CD4-positive, alpha-beta T cell (primary cell): ENCODE results near the gene RFC3. TPM values are rescaled to one million over a fixed set of nuclear protein-coding genes. Genes with fewer than 3 reads are reported as not detected.

Experiments used
- ATAC-seq: fragments of 200-7000 bp; cut with Tn5 transposase; one replicate; pipeline ENCODE4 v1.10.0; 2022; ENCODE audit warnings: mild to moderate bottlenecking; ENCODE audit not compliant: poor library complexity
- CTCF ChIA-PET: fragments of 350-600 bp; sonication (Branson Sonifier 250); formaldehyde crosslinking; loops from one replicate; lab custom pipeline; 2021; ENCODE audit warnings: antibody characterized with exemption, inconsistent platforms; lab: Charles Lee
- POLR2A ChIA-PET: fragments of 350-600 bp; sonication (Branson Sonifier 250); formaldehyde crosslinking; loops from one replicate; lab custom pipeline; 2021; ENCODE audit warnings: antibody characterized with exemption, inconsistent platforms; lab: Charles Lee
- DNase-seq, 14 experiments: peaks; one replicate each; pipeline ENCODE4 v3.0.0-alpha.2; 2013 to 2020; ENCODE audit warnings: mixed read lengths in 2 of 14
- H3K27ac ChIP-seq, 2 donors: one replicate each; pipeline versions ENCODE4 v1.5.1 to v1.7.0; 2013; ENCODE audit warnings: low read length in 2 of 2, low read depth in 1 of 2, mild to moderate bottlenecking in 1 of 2
- H3K27me3 ChIP-seq, 2 experiments: 1 replicate in 1 of 2; 2 replicates in 1 of 2; pipeline versions ENCODE4 v1.6.1 to v1.7.0; 2013; ENCODE audit warnings: low read length in 2 of 2, control low read depth in 1 of 2, mild to moderate bottlenecking in 1 of 2, moderate library complexity in 1 of 2; ENCODE audit not compliant: insufficient read depth in 2 of 2, control insufficient read depth in 1 of 2
- H3K36me3 ChIP-seq: one replicate; pipeline ENCODE4 v1.6.1; 2013; ENCODE audit warnings: low read length, control low read depth; ENCODE audit not compliant: insufficient read depth
- H3K4me1 ChIP-seq: one replicate; pipeline ENCODE4 v1.6.1; 2013; ENCODE audit warnings: low read length, control low read depth; ENCODE audit not compliant: insufficient read depth
- H3K4me3 ChIP-seq: one replicate; pipeline ENCODE4 v1.5.1; 2013; ENCODE audit warnings: mild to moderate bottlenecking, low read length, moderate library complexity
- H3K9me3 ChIP-seq, 2 experiments: 1 replicate in 1 of 2; 2 replicates in 1 of 2; pipeline versions ENCODE4 v1.6.1 to v1.7.0; 2013; ENCODE audit warnings: low read length in 2 of 2, mild to moderate bottlenecking in 2 of 2, control low read depth in 1 of 2, moderate library complexity in 1 of 2; ENCODE audit not compliant: control insufficient read depth in 1 of 2, insufficient read depth in 1 of 2
- H3K27ac Mint-ChIP-seq: one replicate; pipeline ENCODE4 v1.8.0; 2020; ENCODE audit warnings: mixed read lengths
- H3K27me3 Mint-ChIP-seq: one replicate; pipeline ENCODE4 v1.8.0; 2021; ENCODE audit warnings: mixed read lengths
- H3K36me3 Mint-ChIP-seq: one replicate; pipeline ENCODE4 v1.8.0; 2021; ENCODE audit warnings: low read depth, mixed read lengths
- H3K4me1 Mint-ChIP-seq: one replicate; pipeline ENCODE4 v1.8.0; 2021; ENCODE audit warnings: low read depth, mixed read lengths
- H3K4me3 Mint-ChIP-seq: one replicate; pipeline ENCODE4 v1.8.0; 2020; ENCODE audit warnings: mild to moderate bottlenecking, mixed read lengths
- H3K9me3 Mint-ChIP-seq: one replicate; pipeline ENCODE4 v1.8.0; 2020; ENCODE audit warnings: mixed read lengths
- intact Hi-C, 2 experiments: fragments of 100-400 bp; cut with DNase I in 1 of 2; cut with micrococcal nuclease in 1 of 2; formaldehyde crosslinking; loops; one replicate each; pipeline versions ENCODE4 v1.15.1 to v1.9.0; 2023 to 2025; cut with DNase I, micrococcal nuclease
- total RNA-seq, 174 experiments: library from RNA in 2 of 174; stranded (reverse) in 2 of 174; gene quantifications; one replicate each; pipeline ENCODE4 v1.2.3 and lab custom pipeline; 2021 to 2026
- TF ChIP-seq, protein P1 (sequence below): fragments of 200-600 bp; IDR thresholded peaks from one replicate; pipeline ENCODE4 v1.8.0; 2022; ENCODE audit warnings: antibody characterized with exemption, mild to moderate bottlenecking

The RFC3 gene
- total RNA-seq, 2 experiments from 2014 or later = 4.5 TPM

DNA sequence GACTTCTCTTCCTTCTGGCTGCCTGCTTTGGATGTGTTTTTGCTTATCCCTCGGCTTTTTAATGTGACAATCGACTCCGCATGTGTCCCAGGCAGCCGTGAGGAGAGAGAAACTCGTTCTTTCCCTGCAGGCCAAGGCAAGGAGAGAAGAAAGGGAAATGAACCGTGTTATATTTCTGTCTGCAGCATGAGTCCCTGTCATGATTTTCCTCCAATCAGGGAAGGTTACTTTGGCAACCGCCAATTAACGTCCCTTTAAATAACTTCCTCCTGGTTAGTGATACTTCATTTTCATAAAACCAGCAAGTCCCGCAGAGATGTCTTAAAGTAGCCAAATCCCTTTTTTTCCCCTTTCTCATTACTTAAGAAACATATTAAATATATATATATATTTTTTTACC lies 42.6 kb downstream of the RFC3 start:
- Histone ChIP-seq H3K4me3 (no peak overlapping the region), H3K4me1 (no peaks in the 10 kb centered on the region), H3K9me3 (no peaks in the 10 kb centered on the region), H3K36me3 (no peaks in the 10 kb centered on the region), H3K27ac (no peak overlapping the region), H3K27me3 (no peaks in the 10 kb centered on the region)
- DNase-seq = no peak
- ATAC-seq = no peak
- TF ChIP-seq, protein P1, sequence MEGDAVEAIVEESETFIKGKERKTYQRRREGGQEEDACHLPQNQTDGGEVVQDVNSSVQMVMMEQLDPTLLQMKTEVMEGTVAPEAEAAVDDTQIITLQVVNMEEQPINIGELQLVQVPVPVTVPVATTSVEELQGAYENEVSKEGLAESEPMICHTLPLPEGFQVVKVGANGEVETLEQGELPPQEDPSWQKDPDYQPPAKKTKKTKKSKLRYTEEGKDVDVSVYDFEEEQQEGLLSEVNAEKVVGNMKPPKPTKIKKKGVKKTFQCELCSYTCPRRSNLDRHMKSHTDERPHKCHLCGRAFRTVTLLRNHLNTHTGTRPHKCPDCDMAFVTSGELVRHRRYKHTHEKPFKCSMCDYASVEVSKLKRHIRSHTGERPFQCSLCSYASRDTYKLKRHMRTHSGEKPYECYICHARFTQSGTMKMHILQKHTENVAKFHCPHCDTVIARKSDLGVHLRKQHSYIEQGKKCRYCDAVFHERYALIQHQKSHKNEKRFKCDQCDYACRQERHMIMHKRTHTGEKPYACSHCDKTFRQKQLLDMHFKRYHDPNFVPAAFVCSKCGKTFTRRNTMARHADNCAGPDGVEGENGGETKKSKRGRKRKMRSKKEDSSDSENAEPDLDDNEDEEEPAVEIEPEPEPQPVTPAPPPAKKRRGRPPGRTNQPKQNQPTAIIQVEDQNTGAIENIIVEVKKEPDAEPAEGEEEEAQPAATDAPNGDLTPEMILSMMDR = no peak
- ChIA-PET POLR2A (no interaction called here), CTCF (no interaction called here)
- Mint-ChIP-seq H3K4me3 (no peak overlapping the region), H3K27ac (no peak overlapping the region), H3K4me1 (no peaks in the 10 kb centered on the region), H3K9me3 (peaks cover 2% of the 10 kb centered on the region), H3K27me3 (no peaks in the 10 kb centered on the region), H3K36me3 (peaks cover 4% of the 10 kb centered on the region)
- intact Hi-C loops = no loop called here

DNA sequence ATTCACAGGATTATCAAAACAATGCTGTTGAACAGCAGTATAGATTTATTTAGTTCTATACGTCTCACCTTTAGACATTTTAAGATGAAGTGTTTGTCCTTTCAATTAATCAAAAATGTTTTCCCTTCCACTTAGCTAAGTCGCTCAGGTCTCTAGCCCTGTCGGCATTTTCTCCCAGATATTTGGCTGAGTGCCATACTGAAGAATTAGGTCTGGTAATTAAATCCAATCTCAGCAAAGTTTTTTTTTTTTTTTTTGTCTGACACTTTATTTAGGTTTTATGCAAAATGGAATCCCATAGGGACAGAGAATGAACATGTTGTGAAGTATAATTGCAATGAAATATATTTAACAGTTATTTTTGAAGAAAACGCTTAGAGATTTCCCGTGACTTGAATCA lies 44.1 kb downstream of the RFC3 start:
- Mint-ChIP-seq H3K27me3 (no peaks in the 10 kb centered on the region), H3K36me3 (no peaks in the 10 kb centered on the region)

DNA sequence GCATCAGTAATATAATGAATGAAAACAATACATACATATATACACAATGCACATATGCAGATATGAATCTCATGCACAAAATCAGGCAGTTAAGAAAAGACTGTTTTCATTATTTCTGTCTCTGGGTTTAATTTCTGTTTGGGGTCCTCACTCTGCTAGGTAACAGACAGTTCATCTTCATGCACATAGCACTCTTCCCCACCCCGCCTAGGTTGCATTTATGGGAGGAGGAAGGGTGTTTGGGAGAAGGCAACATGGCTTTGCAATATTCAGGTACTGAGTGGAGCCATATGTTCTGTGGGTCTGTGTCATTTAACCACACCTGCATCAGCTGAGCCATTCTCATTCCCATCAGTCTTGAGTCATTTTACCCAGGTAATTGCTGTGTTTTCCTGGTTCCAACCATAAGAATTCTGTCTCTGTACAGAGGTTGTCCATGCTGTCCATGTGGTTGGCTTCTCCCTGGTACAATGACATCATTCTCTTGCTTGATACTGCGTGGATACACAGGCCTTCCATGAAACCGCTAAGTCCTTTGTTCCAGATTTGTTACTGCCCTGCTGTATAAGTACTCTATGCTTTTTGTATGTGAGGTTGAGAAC lies 45.3 kb downstream of the RFC3 start:
- Histone ChIP-seq H3K27me3 (no peaks in the 10 kb centered on the region), H3K9me3 (no peaks in the 10 kb centered on the region), H3K36me3 (no peaks in the 10 kb centered on the region), H3K4me1 (no peaks in the 10 kb centered on the region), H3K27ac (no peak overlapping the region), H3K4me3 (no peak overlapping the region)
- no peaks in the 10 kb centered on the region for H3K4me1 Mint-ChIP-seq
- no peaks in the 10 kb centered on the region for H3K27me3 Mint-ChIP-seq
- CTCF ChIA-PET = no interaction called here
- no peaks in the 10 kb centered on the region for H3K9me3 Mint-ChIP-seq
- ATAC-seq (no peak), DNase-seq (no peak)
- intact Hi-C loops = no loop called here
- TF ChIP-seq, protein P1 = no peak
- no peak overlapping the region for H3K27ac Mint-ChIP-seq
- POLR2A ChIA-PET = no interaction called here
- no peak overlapping the region for H3K4me3 Mint-ChIP-seq
- H3K36me3 Mint-ChIP-seq = no peaks in the 10 kb centered on the region

More for the DNA sequence above, 44.1 kb downstream of the RFC3 start:
- Mint-ChIP-seq H3K4me1 (no peaks in the 10 kb centered on the region), H3K27ac (no peak overlapping the region), H3K9me3 (no peaks in the 10 kb centered on the region), H3K4me3 (no peak overlapping the region)
- TF ChIP-seq, protein P1 = no peak
- ATAC-seq (no peak), DNase-seq (no peak)
- intact Hi-C loops = no loop called here
- Histone ChIP-seq H3K27me3 (no peaks in the 10 kb centered on the region), H3K36me3 (no peaks in the 10 kb centered on the region), H3K9me3 (no peaks in the 10 kb centered on the region), H3K4me1 (no peaks in the 10 kb centered on the region), H3K4me3 (no peak overlapping the region), H3K27ac (no peak overlapping the region)
- ChIA-PET CTCF (interaction anchor here (0.7 kb wide), 1 partner anchor 18 kb away, joined by 3 read pairs; no protein-coding TSS in a partner anchor), POLR2A (no interaction called here)
